ENCODE measurements around the gene MCM3AP.

- TF ChIP-seq HDGF (IDR thresholded peaks at IDR 0.05; ENCODE audit: borderline replicate concordance) (no peak), NFRKB (IDR thresholded peaks at IDR 0.05) (no peak)
These were observed 33.0 kb upstream of the MCM3AP start for GRCh38 chr21:46318464-46318845.
